Naive thymus-derived CD4-positive, alpha-beta T cell (primary cell): ENCODE results near the gene PKNOX2. TPM values are rescaled to one million over a fixed set of nuclear protein-coding genes. Genes with fewer than 3 reads are reported as not detected.
A peak's percentile ranks its signal among the peaks of the same experiment; 100 is the strongest.

Experiments
- ATAC-seq: fragments of 150-1000 bp; cut with Tn5 transposase; 2 replicates; pipeline ENCODE4 v1.10.0; 2021; ENCODE audit warnings: mild to moderate bottlenecking, moderate library complexity
- CTCF ChIA-PET: fragments of 350-600 bp; sonication (Branson Sonifier 250); formaldehyde crosslinking; loops from one replicate; lab custom pipeline; 2021; ENCODE audit warnings: antibody characterized with exemption; lab: Charles Lee
- POLR2A ChIA-PET: fragments of 350-600 bp; sonication (Branson Sonifier 250); formaldehyde crosslinking; loops from one replicate; lab custom pipeline; 2021; ENCODE audit warnings: antibody characterized with exemption, inconsistent platforms; lab: Charles Lee
- DNase-seq, 9 donors: peaks; one replicate each; pipeline versions ENCODE4 v3.0.0 to v3.0.0-alpha.2; 2020 to 2022; ENCODE audit warnings: mixed read lengths in 1 of 9
- H3K27ac ChIP-seq: one replicate; pipeline ENCODE4 v1.7.0; 2013; ENCODE audit warnings: mild to moderate bottlenecking, low read depth, low read length, moderate library complexity
- H3K27me3 ChIP-seq, 2 donors: one replicate each; pipeline ENCODE4 v1.7.0; 2013; ENCODE audit warnings: low read length in 2 of 2, mild to moderate bottlenecking in 2 of 2, moderate library complexity in 2 of 2; ENCODE audit not compliant: control insufficient read depth in 2 of 2, insufficient read depth in 2 of 2
- H3K36me3 ChIP-seq, 3 experiments: 1 replicate in 2 of 3; 2 replicates in 1 of 3; pipeline ENCODE4 v1.7.0; 2013; ENCODE audit warnings: low read length in 3 of 3, mild to moderate bottlenecking in 3 of 3, moderate library complexity in 1 of 3; ENCODE audit not compliant: insufficient read depth in 3 of 3, control insufficient read depth in 2 of 3
- H3K4me1 ChIP-seq, 2 donors: one replicate each; pipeline ENCODE4 v1.7.0; 2013; ENCODE audit warnings: low read length in 2 of 2, mild to moderate bottlenecking in 2 of 2, moderate library complexity in 1 of 2; ENCODE audit not compliant: control insufficient read depth in 2 of 2, insufficient read depth in 2 of 2
- H3K4me3 ChIP-seq: 2 replicates; pipeline ENCODE4 v1.7.0; 2013; ENCODE audit warnings: mild to moderate bottlenecking, low read length
- H3K9me3 ChIP-seq, 3 experiments: 1 replicate in 2 of 3; 2 replicates in 1 of 3; pipeline ENCODE4 v1.7.0; 2013; ENCODE audit warnings: low read length in 3 of 3; ENCODE audit not compliant: control insufficient read depth in 2 of 3
- H3K27ac Mint-ChIP-seq, 9 donors: one replicate each; pipeline ENCODE4 v1.8.0; 2020 to 2022; ENCODE audit warnings: mixed read lengths in 9 of 9, mild to moderate bottlenecking in 8 of 9, moderate library complexity in 5 of 9, inconsistent platforms in 2 of 9
- H3K27me3 Mint-ChIP-seq, 5 donors: one replicate each; pipeline ENCODE4 v1.8.0; 2021 to 2022; ENCODE audit warnings: mixed read lengths in 5 of 5, mild to moderate bottlenecking in 1 of 5
- H3K36me3 Mint-ChIP-seq, 5 donors: one replicate each; pipeline ENCODE4 v1.8.0; 2020 to 2022; ENCODE audit warnings: mixed read lengths in 5 of 5, mild to moderate bottlenecking in 3 of 5, inconsistent platforms in 1 of 5
- H3K4me1 Mint-ChIP-seq, 7 donors: one replicate each; pipeline ENCODE4 v1.8.0; 2020 to 2022; ENCODE audit warnings: mixed read lengths in 7 of 7, mild to moderate bottlenecking in 3 of 7, inconsistent platforms in 1 of 7
- H3K4me3 Mint-ChIP-seq, 10 donors: one replicate each; pipeline ENCODE4 v1.8.0; 2020 to 2022; ENCODE audit warnings: mild to moderate bottlenecking in 10 of 10, mixed read lengths in 10 of 10, moderate library complexity in 6 of 10, inconsistent platforms in 2 of 10
- H3K9me3 Mint-ChIP-seq, 11 donors: one replicate each; pipeline ENCODE4 v1.8.0; 2020 to 2022; ENCODE audit warnings: mixed read lengths in 11 of 11, mild to moderate bottlenecking in 4 of 11, inconsistent platforms in 1 of 11, moderate library complexity in 1 of 11
- intact Hi-C, 2 donors: fragments of 100-400 bp; cut with micrococcal nuclease; formaldehyde crosslinking; loops; one replicate each; pipeline ENCODE4 v1.15.1; 2023
- polyA plus RNA-seq, 2 donors: library from polyadenylated mRNA; unstranded; fragments of 300-500 nt; fragmentation: Illumina TruSeq; gene quantifications; one replicate each; pipeline ENCODE4 v1.2.3, GENCODE V29; 2021
- total RNA-seq, 6 experiments: library from RNA in 5 of 6; stranded (reverse) in 5 of 6; gene quantifications; 1 replicate in 5 of 6; 2 replicates in 1 of 6; pipeline ENCODE4 v1.2.3 and lab custom pipeline; 2021 to 2026

The PKNOX2 gene
- total and polyA plus RNA-seq, 7 experiments from 2014 or later, result not detected

DNA sequence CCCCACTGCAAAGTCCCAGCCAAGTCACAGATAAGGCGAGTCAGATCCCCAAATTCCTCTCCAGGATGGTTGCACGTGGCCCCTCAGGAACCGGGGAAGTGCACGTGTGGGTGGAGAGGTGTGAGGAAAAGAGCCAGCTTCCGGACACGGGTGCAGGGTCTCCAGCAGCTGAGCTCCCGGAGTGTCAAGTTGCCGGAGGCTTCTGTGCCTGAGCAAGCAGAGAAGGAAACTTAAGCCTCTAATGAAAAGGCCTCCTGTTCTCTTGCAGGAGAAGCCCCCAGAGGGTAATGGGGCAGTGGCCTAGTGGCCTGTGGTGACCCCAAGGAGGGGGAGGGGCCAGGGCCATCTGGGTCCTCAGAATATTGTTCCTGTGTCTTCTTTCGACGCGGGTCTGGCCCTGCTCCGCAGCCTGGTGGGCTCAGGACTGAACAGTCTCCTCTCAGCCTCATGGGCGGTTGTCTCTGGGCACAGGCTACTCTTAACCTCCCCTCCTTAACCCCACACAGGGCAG is 183.6 kb downstream of the PKNOX2 start:
- ATAC-seq (no peak), DNase-seq (no peak)
- no peak overlapping the region for H3K4me3 ChIP-seq
- peaks cover 5 to 25% (median 8%) of the 10 kb centered on the region in 5 donors for H3K27me3 Mint-ChIP-seq
- no peak overlapping the region for H3K27ac ChIP-seq
- no peaks in the 10 kb centered on the region for H3K4me1 ChIP-seq
- no peak overlapping the region for H3K4me3 Mint-ChIP-seq
- no peaks in the 10 kb centered on the region for H3K27me3 ChIP-seq
- intact Hi-C loops, result loop anchor here (1.0 to 10.0 kb wide), 3 partner anchors 386 to 931 kb away; no protein-coding TSS in a partner anchor
- H3K9me3 Mint-ChIP-seq, result peaks cover 0 to under 1% (median 0%) of the 10 kb centered on the region in 11 donors
- no peaks in the 10 kb centered on the region for H3K9me3 ChIP-seq
- POLR2A ChIA-PET, result no interaction called here
- CTCF ChIA-PET, result interaction anchor here (1.9 kb wide), 1 partner anchor 9 kb away, joined by 6 read pairs; no protein-coding TSS in a partner anchor
- H3K4me1 Mint-ChIP-seq, result peaks cover 0 to 3% (median 0%) of the 10 kb centered on the region in 7 donors
- H3K36me3 Mint-ChIP-seq, result no peaks in the 10 kb centered on the region
- H3K27ac Mint-ChIP-seq, result no peak overlapping the region
- no peaks in the 10 kb centered on the region for H3K36me3 ChIP-seq

DNA sequence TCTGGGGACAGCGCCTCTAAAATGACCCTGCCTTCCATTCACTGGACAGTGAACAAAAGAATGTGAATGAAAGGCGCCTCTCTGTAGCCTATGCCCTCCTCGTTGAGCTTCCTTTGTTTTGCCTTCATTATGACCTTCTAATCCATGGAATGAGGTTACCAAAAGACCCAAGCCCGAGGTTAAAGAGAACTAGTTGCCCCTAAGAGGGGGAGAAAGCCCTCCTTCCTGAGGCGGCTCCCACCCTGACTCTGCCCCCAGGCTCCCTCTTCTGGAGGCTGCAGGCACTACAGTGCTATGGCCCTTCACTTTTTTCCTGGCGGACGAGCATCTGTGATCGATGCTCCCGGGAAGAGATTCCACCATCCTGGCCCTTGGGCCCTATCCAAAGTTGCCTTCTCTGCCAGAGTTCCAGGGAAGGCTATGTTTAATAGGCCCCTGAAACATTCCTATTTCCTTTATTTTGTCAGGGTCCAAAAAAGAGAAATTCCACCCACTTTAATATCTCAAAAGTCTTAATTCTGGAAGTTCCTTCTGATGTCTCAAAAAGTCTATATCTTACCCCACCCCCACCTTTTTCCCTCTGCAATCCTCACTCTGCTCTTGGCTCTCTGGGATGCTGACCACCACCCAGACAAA is 184.2 kb downstream of the PKNOX2 start:
- no peak overlapping the region for H3K4me3 Mint-ChIP-seq
- intact Hi-C loops, result loop anchor here (1.0 to 10.0 kb wide), 3 partner anchors 386 to 931 kb away; no protein-coding TSS in a partner anchor
- Histone ChIP-seq H3K4me3 (no peak overlapping the region), H3K9me3 (no peaks in the 10 kb centered on the region), H3K36me3 (no peaks in the 10 kb centered on the region), H3K27me3 (no peaks in the 10 kb centered on the region), H3K27ac (no peak overlapping the region), H3K4me1 (no peaks in the 10 kb centered on the region)
- DNase-seq (peak in 6 of 9 donors; percentile 6 to 62 (median 26)), ATAC-seq (peak; percentile 33)
- no peaks in the 10 kb centered on the region for H3K36me3 Mint-ChIP-seq
- ChIA-PET CTCF (interaction anchor here (1.9 kb wide), 1 partner anchor 9 kb away, joined by 6 read pairs; no protein-coding TSS in a partner anchor), POLR2A (no interaction called here)
- peaks cover 0 to 3% (median 0%) of the 10 kb centered on the region in 7 donors for H3K4me1 Mint-ChIP-seq
- no peaks in the 10 kb centered on the region for H3K9me3 Mint-ChIP-seq
- peaks cover 5 to 25% (median 8%) of the 10 kb centered on the region in 5 donors for H3K27me3 Mint-ChIP-seq
- H3K27ac Mint-ChIP-seq, result peak overlapping the region in 1 of 9 donors; percentile 24

DNA sequence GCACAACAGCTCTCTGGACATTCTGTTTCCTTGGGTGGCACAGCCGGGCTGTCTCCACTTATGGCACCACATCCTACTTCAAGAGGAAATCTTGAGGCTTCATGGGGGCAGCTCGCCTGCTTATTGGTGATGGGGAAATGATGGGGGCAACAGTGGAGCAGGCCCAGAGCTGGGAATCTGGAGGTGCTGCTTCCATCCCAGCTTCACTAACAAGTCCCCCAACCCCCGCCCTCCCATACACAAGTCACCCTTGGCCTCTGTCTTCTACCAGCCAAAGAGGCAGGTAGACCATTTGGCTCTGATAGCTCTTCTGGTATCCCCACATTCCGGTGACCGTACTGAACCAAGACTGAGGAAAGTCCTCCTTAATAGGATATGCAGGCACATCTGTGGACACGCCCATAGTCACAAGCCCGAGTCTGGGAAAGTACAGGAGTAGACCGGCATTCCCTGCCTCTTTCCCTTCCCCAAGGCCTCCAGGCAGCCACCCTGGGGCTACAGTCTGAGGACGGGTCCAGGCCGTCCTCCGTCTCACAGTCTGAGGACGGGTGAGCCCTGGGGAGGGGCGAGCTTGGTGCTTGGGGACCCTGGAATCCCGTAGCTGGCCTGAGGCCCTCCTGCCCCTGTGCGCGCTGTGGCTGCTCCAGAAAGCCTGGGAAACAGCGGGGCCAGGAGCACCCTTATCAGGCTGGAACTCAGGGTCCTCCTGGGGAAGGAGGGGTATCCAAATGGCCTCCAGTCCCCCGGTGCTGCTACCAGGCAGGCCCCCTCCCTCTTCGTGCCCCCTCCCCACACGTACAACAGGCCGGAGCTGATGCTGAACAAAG is 185.9 kb downstream of the PKNOX2 start:
- ATAC-seq (no peak), DNase-seq (no peak)
- peaks cover under 1 to 16% (median 5%) of the 10 kb centered on the region in 5 donors for H3K27me3 Mint-ChIP-seq
- POLR2A ChIA-PET, result no interaction called here
- intact Hi-C loops, result no loop called here
- no peaks in the 10 kb centered on the region for H3K36me3 Mint-ChIP-seq
- H3K4me3 Mint-ChIP-seq, result no peak overlapping the region
- H3K4me1 Mint-ChIP-seq, result peaks cover 0 to 5% (median 0%) of the 10 kb centered on the region in 7 donors
- Histone ChIP-seq H3K36me3 (no peaks in the 10 kb centered on the region), H3K27me3 (no peaks in the 10 kb centered on the region), H3K4me3 (no peak overlapping the region), H3K27ac (no peak overlapping the region), H3K9me3 (no peaks in the 10 kb centered on the region), H3K4me1 (no peaks in the 10 kb centered on the region)
- CTCF ChIA-PET, result no interaction called here
- H3K27ac Mint-ChIP-seq, result no peak overlapping the region
- no peaks in the 10 kb centered on the region for H3K9me3 Mint-ChIP-seq

DNA sequence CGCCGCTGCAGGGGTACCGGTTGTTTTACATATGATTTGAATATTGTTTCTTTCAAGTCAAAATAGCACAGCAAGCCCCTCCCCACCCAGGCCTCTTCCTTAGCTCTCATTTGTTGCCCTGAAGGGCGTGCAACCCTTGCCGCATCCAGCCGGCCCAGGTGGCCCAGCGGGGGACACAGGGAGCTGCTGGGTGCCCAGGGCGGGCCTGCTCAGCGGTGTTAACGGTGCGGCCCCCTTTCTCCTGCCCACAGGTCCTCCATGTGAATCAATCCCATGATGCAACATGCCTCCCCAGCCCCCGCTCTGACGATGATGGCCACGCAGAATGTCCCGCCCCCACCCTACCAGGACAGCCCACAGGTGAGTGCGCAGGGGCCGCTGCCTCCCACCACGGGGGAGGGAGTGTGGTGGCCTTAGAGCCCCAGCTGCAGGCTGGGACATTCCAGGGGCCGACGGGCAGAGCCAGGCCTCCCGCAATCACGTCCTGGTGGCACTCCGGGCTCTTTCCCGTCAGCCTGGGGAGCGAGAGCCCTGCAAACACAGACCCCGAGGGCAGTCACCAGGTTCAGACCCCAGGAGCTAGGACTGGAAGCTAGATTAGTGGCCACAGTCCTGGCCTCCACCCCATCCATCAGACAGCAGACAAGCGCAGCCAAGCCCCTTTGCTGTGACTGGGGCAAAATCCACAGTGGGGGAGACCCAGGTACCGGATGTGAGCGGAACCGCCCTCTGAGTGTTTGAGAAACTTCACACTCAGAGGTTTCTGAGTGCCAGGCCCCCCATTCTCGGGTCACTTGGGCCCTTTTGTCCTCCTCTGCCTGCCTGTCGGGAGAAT is 186.7 kb downstream of the PKNOX2 start:
- Histone ChIP-seq H3K36me3 (no peaks in the 10 kb centered on the region), H3K27me3 (no peaks in the 10 kb centered on the region), H3K9me3 (no peaks in the 10 kb centered on the region), H3K4me3 (no peak overlapping the region), H3K4me1 (no peaks in the 10 kb centered on the region), H3K27ac (no peak overlapping the region)
- CTCF ChIA-PET, result no interaction called here
- DNase-seq (no peak), ATAC-seq (no peak)
- peaks cover 0 to 10% (median 0%) of the 10 kb centered on the region in 5 donors for H3K27me3 Mint-ChIP-seq
- H3K9me3 Mint-ChIP-seq, result peaks cover 0 to 1% (median 0%) of the 10 kb centered on the region in 11 donors
- H3K4me1 Mint-ChIP-seq, result peaks cover 0 to 6% (median 0%) of the 10 kb centered on the region in 7 donors
- no peak overlapping the region for H3K27ac Mint-ChIP-seq
- intact Hi-C loops, result no loop called here
- POLR2A ChIA-PET, result no interaction called here
- no peak overlapping the region for H3K4me3 Mint-ChIP-seq
- no peaks in the 10 kb centered on the region for H3K36me3 Mint-ChIP-seq

DNA sequence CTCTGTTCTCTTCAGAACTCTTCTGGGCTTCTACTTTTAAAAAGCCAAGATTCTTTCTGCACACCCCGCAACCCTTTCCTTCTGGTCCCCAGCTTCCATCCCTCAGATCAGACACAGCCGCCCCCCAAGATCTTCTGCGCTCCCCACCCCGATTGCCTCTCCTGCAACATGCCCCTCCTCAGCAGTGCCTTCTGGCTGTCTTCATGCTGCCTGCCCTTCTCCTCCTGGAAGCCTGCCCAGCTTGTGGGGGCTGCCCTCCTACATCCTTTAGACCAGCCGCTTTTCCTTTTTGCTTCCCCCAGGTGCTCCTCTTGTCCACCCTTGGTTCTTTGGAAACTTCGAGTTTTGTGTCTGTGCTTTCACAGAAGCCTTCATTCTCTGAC is 187.3 kb downstream of the PKNOX2 start:
- Mint-ChIP-seq H3K9me3 (peaks cover 0 to 1% (median 0%) of the 10 kb centered on the region in 11 donors), H3K27me3 (peaks cover 0 to 10% (median 0%) of the 10 kb centered on the region in 5 donors), H3K36me3 (no peaks in the 10 kb centered on the region), H3K4me3 (no peak overlapping the region), H3K27ac (no peak overlapping the region), H3K4me1 (peaks cover 0 to 6% (median 0%) of the 10 kb centered on the region in 7 donors)
- CTCF ChIA-PET, result no interaction called here
- no peak for DNase-seq
- Histone ChIP-seq H3K36me3 (no peaks in the 10 kb centered on the region), H3K4me1 (no peaks in the 10 kb centered on the region), H3K9me3 (no peaks in the 10 kb centered on the region), H3K27me3 (no peaks in the 10 kb centered on the region), H3K27ac (no peak overlapping the region), H3K4me3 (no peak overlapping the region)
- intact Hi-C loops, result no loop called here
- POLR2A ChIA-PET, result no interaction called here
- ATAC-seq, result no peak

DNA sequence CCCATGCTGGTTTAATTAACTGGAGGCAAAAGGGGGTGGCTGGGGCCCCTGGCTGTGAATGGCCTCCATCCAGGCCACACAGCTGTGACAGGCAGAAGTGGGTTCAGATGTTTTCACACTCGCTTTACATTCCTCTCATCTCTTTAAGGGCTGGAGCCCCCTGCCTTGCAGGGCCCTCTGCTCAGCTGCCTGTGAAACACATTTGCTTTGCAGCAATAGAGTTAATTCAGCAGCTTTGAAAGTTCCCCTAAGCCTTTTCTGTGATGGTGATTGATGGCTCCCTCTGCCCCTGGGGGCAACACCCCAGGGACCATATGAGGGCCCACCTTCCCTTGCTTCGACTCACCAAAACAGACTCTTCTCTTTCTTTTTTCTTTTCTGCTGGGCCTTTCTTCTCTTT is 192.2 kb downstream of the PKNOX2 start:
- DNase-seq (no peak), ATAC-seq (no peak)
- no peak overlapping the region for H3K4me3 ChIP-seq
- H3K27me3 ChIP-seq, result no peaks in the 10 kb centered on the region
- Mint-ChIP-seq H3K27ac (no peak overlapping the region), H3K9me3 (peaks cover 0 to 1% (median 0%) of the 10 kb centered on the region in 11 donors), H3K4me1 (peaks cover 0 to 6% (median 0%) of the 10 kb centered on the region in 7 donors), H3K36me3 (no peaks in the 10 kb centered on the region), H3K4me3 (no peak overlapping the region), H3K27me3 (peaks cover 0 to 5% (median 0%) of the 10 kb centered on the region in 5 donors)
- H3K36me3 ChIP-seq, result no peaks in the 10 kb centered on the region
- ChIA-PET CTCF (interaction anchor here (1.5 kb wide), 1 partner anchor 9 kb away, joined by 6 read pairs; no protein-coding TSS in a partner anchor), POLR2A (no interaction called here)
- no peak overlapping the region for H3K27ac ChIP-seq
- H3K9me3 ChIP-seq, result no peaks in the 10 kb centered on the region
- intact Hi-C loops, result loop anchor here in 1 of 2 donors (5.0 kb wide), 1 partner anchor 264 kb away; no protein-coding TSS in a partner anchor
- H3K4me1 ChIP-seq, result no peaks in the 10 kb centered on the region
